HG02938 (cell line): ENCODE data around the gene TCF3.
"Not testable (repeated sequence)": the region's sequence is repeated elsewhere in the genome, so short reads cannot be mapped to it uniquely, and the experiment has no call there.

ENCODE experiments used
- ATAC-seq: cut with Tn5 transposase; IDR thresholded peaks from one replicate; pipeline ENCODE4 v1.9.1; 2021; ENCODE audit warnings: mild to moderate bottlenecking, moderate library complexity; ENCODE audit not compliant: unreplicated experiment

Gene TCF3

GRCh38 chr19:1652471-1653299, at the start of gene TCF3:
Gene TCF3 (minus strand): TSS chr19:1652615. CDS start chr19:1650248, 2,367 bp downstream.
- ATAC-seq = peak; percentile 66

GRCh38 chr19:1700733-1701663, 48.6 kb upstream of the TCF3 start:
- ATAC-seq = no peak

GRCh38 chr19:1699998-1700732, 47.8 kb upstream of the TCF3 start:
- ATAC-seq = no peak

- no peak for ATAC-seq
These were observed 47.0 kb upstream of the TCF3 start for GRCh38 chr19:1699386-1699785.

GRCh38 chr19:1698636-1699035, 46.2 kb upstream of the TCF3 start:
- no peak for ATAC-seq

GRCh38 chr19:1695481-1695880, 43.1 kb upstream of the TCF3 start:
- not testable (repeated sequence) for ATAC-seq

- ATAC-seq = no peak
These were observed 39.3 kb upstream of the TCF3 start for GRCh38 chr19:1691589-1692290.

GRCh38 chr19:1690699-1691307, 38.4 kb upstream of the TCF3 start:
- no peak for ATAC-seq

- not testable (repeated sequence) for ATAC-seq
These were observed 33.4 kb upstream of the TCF3 start for GRCh38 chr19:1685785-1686184.

- ATAC-seq = no peak
These were observed 32.6 kb upstream of the TCF3 start for GRCh38 chr19:1685046-1685445.

GRCh38 chr19:1684573-1684912, 32.1 kb upstream of the TCF3 start:
- ATAC-seq = no peak

GRCh38 chr19:1683869-1684572, 31.6 kb upstream of the TCF3 start:
- no peak for ATAC-seq

- no peak for ATAC-seq
These were observed 28.6 kb upstream of the TCF3 start for GRCh38 chr19:1680976-1681375.

- no peak for ATAC-seq
These were observed 25.7 kb upstream of the TCF3 start for GRCh38 chr19:1678073-1678472.

GRCh38 chr19:1676351-1677266, 24.2 kb upstream of the TCF3 start:
- ATAC-seq = no peak

- no peak for ATAC-seq
These were observed 23.4 kb upstream of the TCF3 start for GRCh38 chr19:1675633-1676350.

- ATAC-seq = no peak
These were observed 21.9 kb upstream of the TCF3 start for GRCh38 chr19:1674293-1674679.
